Cardiac fibroblast (primary cell): ENCODE measurements around the gene PIK3CB.
"Not testable (repeated sequence)": the region's sequence is repeated elsewhere in the genome, so short reads cannot be mapped to it uniquely, and the experiment has no call there.

Experiments used
- DNase-seq, 2 donors: peaks; one replicate each; pipeline versions ENCODE4 v3.0.0 to v3.0.0-alpha.2; 2010; ENCODE audit warnings: low read depth in 2 of 2
- H3K4me3 ChIP-seq, 2 donors: replicated peaks in 1 of 2; 1 replicate in 1 of 2; 2 replicates in 1 of 2; pipeline ENCODE4 v1.5.1; 2011; ENCODE audit warnings: low read depth in 2 of 2, low read length in 2 of 2, mild to moderate bottlenecking in 2 of 2, moderate library complexity in 1 of 2
- CTCF ChIP-seq: IDR thresholded peaks from one replicate; pipeline ENCODE4 v1.5.1; 2011; ENCODE audit warnings: low read depth, mild to moderate bottlenecking, low read length, inconsistent platforms

Gene PIK3CB

GRCh38 chr3:138846262-138846791 is 11.6 kb upstream of the PIK3CB start:
- no peak for TF ChIP-seq CTCF
- no peak for DNase-seq
- H3K4me3 ChIP-seq, result no peak overlapping the region

GRCh38 chr3:138845771-138846173 is 11.0 kb upstream of the PIK3CB start:
- no peak for TF ChIP-seq CTCF
- H3K4me3 ChIP-seq, result no peak overlapping the region
- DNase-seq, result peak in 1 of 2 donors; percentile 10

- no peak for DNase-seq
- no peak overlapping the region for H3K4me3 ChIP-seq
- TF ChIP-seq CTCF, result no peak
Measured at GRCh38 chr3:138845181-138845601, 10.5 kb upstream of the PIK3CB start.

GRCh38 chr3:138842483-138843188 is 7.9 kb upstream of the PIK3CB start:
- H3K4me3 ChIP-seq, result no peak overlapping the region
- no peak for DNase-seq
- TF ChIP-seq CTCF, result no peak

GRCh38 chr3:138838385-138838784 is 3.7 kb upstream of the PIK3CB start:
- not testable (repeated sequence) for H3K4me3 ChIP-seq, DNase-seq

- H3K4me3 ChIP-seq, DNase-seq: not testable (repeated sequence)
Measured at GRCh38 chr3:138835846-138836245, 1.1 kb upstream of the PIK3CB start.

- H3K4me3 ChIP-seq, result peak overlapping the region; percentile 50 to 71
- TF ChIP-seq CTCF, result no peak
- DNase-seq, result no peak
Measured at GRCh38 chr3:138835397-138835757, 649 bp upstream of the PIK3CB start.
